Kidney (tissue), 14 donors: ENCODE data around the gene MFAP4. TPM values are rescaled to one million over a fixed set of nuclear protein-coding genes. Genes with fewer than 3 reads are reported as not detected.
A peak's percentile ranks its signal among the peaks of the same experiment; 100 is the strongest.

Source experiments
- DNase-seq, 5 donors: peaks; one replicate each; pipeline ENCODE4 v3.0.0-alpha.2; 2013 to 2020
- FAIRE-seq: peaks from 2 replicates; lab custom pipeline; 2012; peaks lifted over from hg19 to GRCh38; lab: Jason Lieb, UNC
- H3K27ac ChIP-seq, 2 donors: one replicate each; pipeline ENCODE4 v1.7.0; 2013; ENCODE audit warnings: low read depth in 2 of 2, low read length in 2 of 2, inconsistent platforms in 1 of 2
- H3K27me3 ChIP-seq: one replicate; pipeline ENCODE4 v1.7.1; 2013; ENCODE audit warnings: low read length, inconsistent platforms; ENCODE audit not compliant: control insufficient read depth, insufficient read depth
- H3K36me3 ChIP-seq, 3 donors: one replicate each; pipeline versions ENCODE4 v1.7.0 to v1.7.1; 2013; ENCODE audit warnings: low read length in 3 of 3, control low read depth in 1 of 3, inconsistent platforms in 1 of 3; ENCODE audit not compliant: insufficient read depth in 3 of 3, control insufficient read depth in 2 of 3
- H3K4me1 ChIP-seq, 3 donors: one replicate each; pipeline versions ENCODE4 v1.7.0 to v1.7.1; 2013; ENCODE audit warnings: low read length in 3 of 3, inconsistent platforms in 1 of 3, low read depth in 1 of 3; ENCODE audit not compliant: control insufficient read depth in 2 of 3, insufficient read depth in 2 of 3
- H3K4me3 ChIP-seq, 3 donors: one replicate each; pipeline versions ENCODE4 v1.7.0 to v1.8.1; 2013; ENCODE audit warnings: low read length in 3 of 3, control low read depth in 1 of 3, inconsistent platforms in 1 of 3
- H3K9ac ChIP-seq, 3 donors: one replicate each; pipeline versions ENCODE4 v1.7.0 to v1.7.1; 2013; ENCODE audit warnings: low read length in 3 of 3, control low read depth in 1 of 3, inconsistent platforms in 1 of 3
- H3K9me3 ChIP-seq, 3 donors: one replicate each; pipeline versions ENCODE4 v1.7.0 to v1.7.1; 2013; ENCODE audit warnings: low read length in 3 of 3, control low read depth in 1 of 3, inconsistent platforms in 1 of 3; ENCODE audit not compliant: control insufficient read depth in 2 of 3, insufficient read depth in 1 of 3
- intact Hi-C: fragments of 100-400 bp; cut with DNase I; formaldehyde crosslinking; loops from one replicate; pipeline ENCODE4 v1.11.1; 2022
- polyA plus RNA-seq: library from polyadenylated mRNA; stranded (reverse); fragments of 350-450 nt; fragmentation: Illumina TruSeq; extraction: RNeasy Lipid Tissue Mini Kit (QIAGEN cat#74804); gene quantifications from one replicate; pipeline ENCODE4 v1.2.3, GENCODE V29; 2014; ENCODE audit warnings: low read depth, low replicate concordance; ENCODE audit not compliant: insufficient read depth
- total RNA-seq: library from RNA; stranded (reverse); fragmentation: NEBNext Ultra II Directional; extraction: Animal tissue kit (Norgen Biotek cat#: 25700); gene quantifications from one replicate; pipeline ENCODE4 v1.2.1, GENCODE V29; 2021
- TF ChIP-seq, protein P1 (sequence below): IDR thresholded peaks from 3 replicates; pipeline ENCODE4 v1.5.1; 2012; ENCODE audit warnings: mild to moderate bottlenecking, moderate library complexity, borderline replicate concordance; ENCODE audit not compliant: insufficient read depth; ENCODE audit errors: extremely low read depth
- donor health status: control.
- donor health status: control.
- donor health status: control.
- donor health status: control.
- donor health status: control.
- donor health status: DM: yes; HTN: yes; CAD: no.
- donor health status: Normal renal cell carcinoma (clear cell type).

The MFAP4 gene
- total and polyA plus RNA-seq, 2 donors from 2014 or later = 27.6 to 51.1 TPM

DNA sequence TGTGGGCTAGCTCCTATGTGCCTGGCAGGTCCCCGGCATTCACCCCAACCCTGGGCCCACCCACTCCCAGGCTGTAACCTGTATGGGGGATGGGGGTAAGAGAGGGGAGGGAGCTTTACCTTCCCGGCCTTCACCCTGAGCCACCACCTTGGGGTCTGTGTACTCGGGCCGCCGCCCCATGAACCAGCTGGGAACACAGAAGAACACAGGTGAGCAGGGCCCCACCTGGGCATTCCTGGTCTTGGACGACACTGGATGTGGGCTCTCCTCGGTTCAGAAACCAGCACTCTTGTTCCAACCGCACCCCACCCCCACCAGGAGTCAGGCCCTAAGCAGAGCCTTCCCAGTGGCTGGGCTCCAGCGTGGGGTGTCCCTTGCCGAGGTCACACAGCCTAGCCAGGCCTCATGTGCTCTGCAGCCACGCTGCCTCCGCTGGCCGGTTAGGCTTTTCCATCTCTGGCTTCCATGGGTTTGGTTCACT, 43.3 kb downstream of the MFAP4 start:
- TF ChIP-seq, protein P1, sequence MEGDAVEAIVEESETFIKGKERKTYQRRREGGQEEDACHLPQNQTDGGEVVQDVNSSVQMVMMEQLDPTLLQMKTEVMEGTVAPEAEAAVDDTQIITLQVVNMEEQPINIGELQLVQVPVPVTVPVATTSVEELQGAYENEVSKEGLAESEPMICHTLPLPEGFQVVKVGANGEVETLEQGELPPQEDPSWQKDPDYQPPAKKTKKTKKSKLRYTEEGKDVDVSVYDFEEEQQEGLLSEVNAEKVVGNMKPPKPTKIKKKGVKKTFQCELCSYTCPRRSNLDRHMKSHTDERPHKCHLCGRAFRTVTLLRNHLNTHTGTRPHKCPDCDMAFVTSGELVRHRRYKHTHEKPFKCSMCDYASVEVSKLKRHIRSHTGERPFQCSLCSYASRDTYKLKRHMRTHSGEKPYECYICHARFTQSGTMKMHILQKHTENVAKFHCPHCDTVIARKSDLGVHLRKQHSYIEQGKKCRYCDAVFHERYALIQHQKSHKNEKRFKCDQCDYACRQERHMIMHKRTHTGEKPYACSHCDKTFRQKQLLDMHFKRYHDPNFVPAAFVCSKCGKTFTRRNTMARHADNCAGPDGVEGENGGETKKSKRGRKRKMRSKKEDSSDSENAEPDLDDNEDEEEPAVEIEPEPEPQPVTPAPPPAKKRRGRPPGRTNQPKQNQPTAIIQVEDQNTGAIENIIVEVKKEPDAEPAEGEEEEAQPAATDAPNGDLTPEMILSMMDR = no peak
- Histone ChIP-seq H3K36me3 (no peaks in the 10 kb centered on the region), H3K9me3 (no peaks in the 10 kb centered on the region), H3K4me1 (peaks cover 0 to 7% (median 4%) of the 10 kb centered on the region in 3 donors), H3K27me3 (no peaks in the 10 kb centered on the region), H3K4me3 (no peak overlapping the region), H3K9ac (no peak overlapping the region), H3K27ac (no peak overlapping the region)
- peak in 2 of 5 donors; percentile 8 to 88 for DNase-seq
- FAIRE-seq = no peak
- intact Hi-C loops = no loop called here

DNA sequence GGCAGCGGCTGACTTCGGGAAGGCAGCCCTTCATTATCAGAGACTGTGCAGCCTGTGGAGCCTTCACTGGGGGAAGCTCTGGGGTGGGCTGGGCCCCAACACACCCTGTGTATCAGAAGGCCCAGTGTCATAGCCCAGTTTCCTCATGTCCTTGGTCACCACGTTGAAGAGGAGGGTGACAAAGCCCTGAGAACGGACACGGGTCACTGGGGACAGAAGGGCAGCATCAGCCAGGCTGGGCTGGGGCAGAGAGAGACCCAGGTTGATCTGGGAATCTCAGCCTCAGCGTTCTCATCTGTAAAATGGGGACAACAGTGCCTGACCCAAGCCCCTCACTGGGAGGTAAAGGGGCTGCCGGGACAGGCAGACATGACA, 43.7 kb downstream of the MFAP4 start:
- intact Hi-C loops = no loop called here

DNA sequence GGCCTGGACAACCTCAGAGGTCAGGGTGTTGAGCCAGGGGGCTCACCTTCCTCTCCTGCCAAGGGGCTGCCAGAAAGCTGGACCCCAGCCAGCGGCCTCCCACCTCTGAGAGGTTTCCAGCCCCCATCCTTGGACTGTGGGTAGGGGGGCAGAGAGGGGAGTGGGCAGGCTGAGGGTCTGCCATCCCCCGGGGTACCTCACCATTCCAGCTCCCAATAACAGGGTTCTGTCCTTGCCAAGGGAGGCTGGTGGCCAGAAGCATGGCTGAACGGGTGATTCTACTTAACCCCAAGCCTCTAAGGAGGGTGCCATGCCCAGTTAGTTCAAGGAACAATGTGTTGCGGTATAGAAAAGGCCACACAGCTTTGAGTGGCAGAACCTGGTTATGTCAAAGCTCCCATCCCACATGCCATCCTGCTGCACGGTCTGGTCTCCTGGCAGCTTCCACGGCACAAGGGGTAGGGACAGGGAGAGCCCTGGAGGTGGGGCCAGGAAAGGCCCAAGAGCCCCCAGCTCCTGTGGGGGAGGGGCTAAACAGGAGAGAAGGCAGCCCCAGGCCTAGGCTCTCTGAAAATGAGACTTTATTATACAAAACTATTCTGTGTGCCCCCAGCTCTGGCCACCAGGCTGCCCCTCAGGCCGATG, 44.3 kb downstream of the MFAP4 start:
- peaks cover 0 to 10% (median 10%) of the 10 kb centered on the region in 3 donors for H3K4me1 ChIP-seq
- TF ChIP-seq, protein P1 = no peak
- H3K27ac ChIP-seq = peak overlapping the region in 1 of 2 donors; percentile 20
- intact Hi-C loops = no loop called here
- no peaks in the 10 kb centered on the region for H3K27me3 ChIP-seq
- H3K4me3 ChIP-seq = no peak overlapping the region
- H3K9me3 ChIP-seq = no peaks in the 10 kb centered on the region
- H3K36me3 ChIP-seq = no peaks in the 10 kb centered on the region
- FAIRE-seq = no peak
- peak in 1 of 5 donors; percentile 8 for DNase-seq
- no peak overlapping the region for H3K9ac ChIP-seq

More for the DNA sequence above, 43.7 kb downstream of the MFAP4 start:
- H3K4me1 ChIP-seq = peaks cover 0 to 7% (median 6%) of the 10 kb centered on the region in 3 donors
- H3K36me3 ChIP-seq = no peaks in the 10 kb centered on the region
- H3K27me3 ChIP-seq = no peaks in the 10 kb centered on the region
- H3K4me3 ChIP-seq = no peak overlapping the region
- H3K27ac ChIP-seq = no peak overlapping the region
- no peak overlapping the region for H3K9ac ChIP-seq
- no peak for FAIRE-seq
- H3K9me3 ChIP-seq = no peaks in the 10 kb centered on the region
- DNase-seq = peak in 2 of 5 donors; percentile 8 to 43
- TF ChIP-seq, protein P1 = no peak
